ENCODE results near the gene OR2V1. TPM values are rescaled to one million over a fixed set of nuclear protein-coding genes. Genes with fewer than 3 reads are reported as not detected.
"Not testable (repeated sequence)": the region's sequence is repeated elsewhere in the genome, so short reads cannot be mapped to it uniquely, and the experiment has no call there.

The OR2V1 gene
- total RNA-seq, 3 donors from 2014 or later, result not detected

DNA sequence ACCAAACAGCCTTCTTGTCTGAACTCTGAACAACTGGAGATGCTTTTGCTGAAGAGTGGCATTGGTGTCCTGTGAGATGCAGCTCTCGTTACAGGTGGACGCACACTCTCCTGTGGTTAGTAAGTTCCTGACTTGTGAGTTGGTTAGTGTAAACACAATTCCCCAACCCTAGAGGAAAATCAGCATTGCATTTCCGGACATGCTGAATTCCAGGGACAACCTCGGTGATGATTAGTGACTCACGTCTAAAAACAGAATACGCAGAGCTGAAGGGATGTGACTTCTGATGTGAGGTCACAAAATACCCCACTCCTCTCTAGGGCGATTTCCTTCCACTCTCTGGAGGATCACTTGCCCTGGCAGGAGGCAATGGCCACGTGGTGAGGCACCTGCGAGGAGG is 21.4 kb upstream of the OR2V1 start:
- Histone ChIP-seq H3K9me3 (no peaks in the 10 kb centered on the region), H3K4me1 (ENCODE audit: low read depth) (no peaks in the 10 kb centered on the region), H3K36me3 (ENCODE audit: low read depth) (no peaks in the 10 kb centered on the region), H3K4me3 (no peak overlapping the region)
- TF ChIP-seq CTCF (IDR thresholded peaks at IDR 0.05), result no peak
- intact Hi-C loops (cut with DNase I, micrococcal nuclease), result no loop called here
- DNase-seq, result no peak
- ATAC-seq, result no peak

DNA sequence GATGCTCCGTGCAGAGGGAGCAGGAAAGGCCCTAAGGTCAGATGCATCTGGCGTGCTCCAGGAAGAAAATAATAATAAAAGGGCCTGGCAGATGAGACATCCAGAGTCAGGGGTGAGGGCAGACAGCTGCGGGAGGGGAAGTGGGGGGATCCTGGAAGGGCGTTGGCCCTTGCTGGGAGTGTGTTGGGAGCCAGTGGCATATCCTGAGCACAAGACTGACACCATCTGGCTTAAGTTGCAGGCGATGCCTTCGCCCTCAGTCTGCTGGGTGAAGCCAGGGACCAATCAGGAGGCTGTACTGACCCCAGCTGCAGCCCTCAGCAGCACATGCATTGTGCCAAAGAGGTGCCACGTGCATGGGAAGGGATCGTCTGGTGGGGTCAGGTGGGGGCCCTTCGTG is 20.2 kb upstream of the OR2V1 start:
- intact Hi-C loops (cut with DNase I, micrococcal nuclease), result no loop called here
- no peak for TF ChIP-seq CTCF (IDR thresholded peaks at IDR 0.05)
- Histone ChIP-seq H3K36me3 (ENCODE audit: low read depth) (no peaks in the 10 kb centered on the region), H3K4me3 (no peak overlapping the region), H3K9me3 (no peaks in the 10 kb centered on the region), H3K4me1 (ENCODE audit: low read depth) (no peaks in the 10 kb centered on the region)
- ATAC-seq (no peak), DNase-seq (no peak)

DNA sequence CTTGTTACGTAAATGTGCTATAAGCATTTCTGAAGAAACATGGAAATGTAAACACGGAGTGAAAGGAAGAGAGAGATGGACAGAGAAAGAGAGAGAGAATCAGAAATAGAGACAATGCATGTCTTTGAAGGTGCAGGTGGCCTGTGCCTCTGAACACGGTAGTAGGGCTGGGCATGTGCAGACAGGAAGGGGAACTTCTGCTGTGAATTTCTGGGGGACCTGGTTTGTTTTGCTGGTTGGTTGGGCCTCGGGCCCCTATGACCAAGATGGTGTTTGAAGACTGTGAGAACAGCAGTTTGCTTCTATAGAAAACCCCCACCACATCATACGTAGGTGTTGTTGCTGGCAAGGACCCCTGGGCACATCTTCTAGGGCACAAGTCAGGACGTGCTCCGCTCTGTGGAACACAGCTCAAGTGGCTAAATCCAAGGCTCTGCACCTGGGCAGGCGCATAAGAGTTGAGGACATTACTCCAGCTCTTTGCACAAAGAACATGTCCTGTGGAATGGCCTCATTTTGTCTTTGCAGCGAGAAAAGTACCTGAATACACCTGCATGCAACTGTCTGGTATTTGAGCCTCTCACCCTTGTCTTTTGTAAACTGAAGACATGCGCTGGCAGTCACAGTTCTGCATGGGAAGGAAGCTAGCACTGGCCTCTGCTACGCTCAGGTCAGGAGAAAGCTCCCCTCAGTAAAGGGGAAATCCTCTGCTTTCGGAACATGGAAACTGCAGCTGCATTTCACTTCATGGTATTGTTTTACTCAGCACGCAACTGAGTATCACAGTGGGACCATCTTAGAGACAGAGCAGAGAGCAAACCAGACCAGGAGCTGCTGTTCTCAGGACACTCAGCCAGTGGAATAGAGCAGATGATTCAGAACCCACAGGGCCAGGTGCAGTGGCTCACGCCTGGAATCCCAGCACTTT is 19.1 kb upstream of the OR2V1 start:
- Histone ChIP-seq H3K36me3 (ENCODE audit: low read depth) (no peaks in the 10 kb centered on the region), H3K4me3 (no peak overlapping the region), H3K4me1 (ENCODE audit: low read depth) (no peaks in the 10 kb centered on the region), H3K9me3 (no peaks in the 10 kb centered on the region)
- no peak for TF ChIP-seq CTCF (IDR thresholded peaks at IDR 0.05)
- DNase-seq (no peak), ATAC-seq (no peak)
- intact Hi-C loops (cut with DNase I, micrococcal nuclease), result no loop called here

DNA sequence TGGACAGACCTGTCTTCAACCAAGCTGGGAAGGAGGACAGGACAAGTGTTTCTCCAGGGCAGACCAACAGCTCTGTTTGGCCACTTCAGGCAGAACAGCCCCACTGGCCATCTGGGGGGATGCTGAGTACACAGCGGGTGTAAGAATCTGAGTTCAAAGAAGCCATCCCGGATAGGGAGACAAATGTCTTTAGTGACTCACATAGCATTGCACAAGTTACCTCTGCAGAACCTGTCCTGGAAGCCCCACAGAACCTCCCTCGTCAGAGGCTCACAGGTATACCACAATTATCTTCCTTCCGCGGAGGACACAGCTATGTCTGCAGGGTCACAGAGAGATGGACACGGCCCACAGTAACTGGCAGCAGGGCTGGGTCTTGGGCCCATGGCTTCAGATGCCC is 18.4 kb upstream of the OR2V1 start:
- Histone ChIP-seq H3K9me3 (no peaks in the 10 kb centered on the region), H3K36me3 (ENCODE audit: low read depth) (no peaks in the 10 kb centered on the region), H3K4me3 (no peak overlapping the region), H3K4me1 (ENCODE audit: low read depth) (no peaks in the 10 kb centered on the region)
- no peak for DNase-seq
- no peak for TF ChIP-seq CTCF (IDR thresholded peaks at IDR 0.05)
- no peak for ATAC-seq
- intact Hi-C loops (cut with DNase I, micrococcal nuclease), result no loop called here

DNA sequence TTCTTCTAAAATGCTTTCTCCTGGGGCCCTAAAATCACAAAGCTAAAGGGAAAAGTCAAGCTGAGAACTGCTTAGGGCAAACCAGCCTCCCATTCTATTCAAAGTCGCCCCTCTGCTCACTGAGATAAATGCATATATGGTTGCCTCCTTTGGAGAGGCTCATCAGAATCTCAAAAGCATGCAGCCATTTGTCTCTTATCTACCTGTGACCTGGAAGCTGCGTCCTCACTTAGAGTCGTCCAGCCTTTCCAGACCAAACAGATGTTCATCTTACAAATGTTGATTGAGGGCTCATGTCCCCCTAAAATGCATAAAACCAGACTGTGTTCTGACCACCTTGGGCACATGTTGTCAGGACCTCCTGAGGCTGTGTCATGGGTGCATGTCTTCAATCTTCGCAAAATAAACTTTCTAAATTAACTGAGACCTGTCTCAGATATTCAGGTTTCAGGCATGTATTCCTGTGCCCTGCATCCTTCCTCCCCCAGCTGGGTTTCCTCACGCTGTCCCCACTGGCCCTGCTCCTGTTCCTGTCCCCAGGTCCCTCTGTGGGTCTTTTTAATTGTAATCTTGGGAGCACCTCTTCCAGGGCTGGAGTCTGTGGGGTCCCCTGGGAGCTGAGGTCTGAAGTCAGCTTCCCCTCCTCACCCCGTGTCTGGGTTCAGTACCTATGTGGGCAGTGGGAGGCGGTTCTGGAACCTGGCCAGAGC is 16.1 kb upstream of the OR2V1 start, which contains the start of gene OR2V2:
Gene OR2V2 (plus strand): TSS at position 660 of the 710 bp plus-strand sequence. CDS start 7,357 bp downstream, outside the sequence.
- H3K4me1 ChIP-seq (ENCODE audit: low read depth); ATAC-seq; H3K4me3 ChIP-seq; intact Hi-C loops (cut with DNase I, micrococcal nuclease); H3K9me3 ChIP-seq; DNase-seq; H3K36me3 ChIP-seq (ENCODE audit: low read depth): not testable (repeated sequence)

DNA sequence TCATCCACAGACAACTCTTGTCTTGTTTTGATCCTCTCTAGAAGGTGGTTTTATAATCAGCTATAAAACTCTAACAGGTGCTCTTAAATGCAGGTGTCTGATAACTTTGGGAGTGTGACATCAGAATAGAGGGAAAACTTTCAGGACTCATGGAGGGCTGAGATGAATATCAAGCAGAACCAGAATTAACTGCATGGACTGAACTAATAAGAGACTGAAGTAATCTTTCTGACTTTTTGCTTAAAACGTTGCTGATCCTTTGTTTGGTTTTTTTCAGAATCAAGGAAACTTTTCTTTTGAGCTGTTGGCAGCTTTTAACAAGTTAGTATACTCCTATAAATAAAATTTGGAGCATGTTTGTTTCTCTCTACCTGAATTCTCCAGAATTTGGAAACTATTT is 14.2 kb upstream of the OR2V1 start:
- intact Hi-C loops (cut with DNase I, micrococcal nuclease), result no loop called here
- TF ChIP-seq CTCF (IDR thresholded peaks at IDR 0.05), result no peak
- no peak for DNase-seq

More for the DNA sequence above, 14.2 kb upstream of the OR2V1 start:
- Histone ChIP-seq H3K36me3 (ENCODE audit: low read depth) (no peaks in the 10 kb centered on the region), H3K4me3 (no peak overlapping the region), H3K9me3 (no peaks in the 10 kb centered on the region), H3K4me1 (ENCODE audit: low read depth) (no peaks in the 10 kb centered on the region)
- ATAC-seq, result no peak

All from mucosa of descending colon (tissue), 3 donors.